MCF 10A (cell line): ENCODE measurements around the gene ZNF584. TPM values are rescaled to one million over a fixed set of nuclear protein-coding genes. Genes with fewer than 3 reads are reported as not detected.
"Not testable (repeated sequence)": the region's sequence is repeated elsewhere in the genome, so short reads cannot be mapped to it uniquely, and the experiment has no call there.

Experiments used
- BruUV-seq: library from RNA; stranded (reverse); fragments of 400-500 nt; replicated peaks from 2 replicates; lab custom pipeline; 2021; lab: Mats Ljungman, UMichigan
- CTCF ChIA-PET: fragments of 300-600 bp; sonication (Branson Sonifier 250); formaldehyde crosslinking; extraction: SDS; loops from one replicate; lab custom pipeline; 2021; ENCODE audit warnings: antibody characterized with exemption, inconsistent platforms; lab: Yijun Ruan, JAX
- POLR2A ChIA-PET: fragments of 300-600, 350-650 bp; sonication (Branson Sonifier 250); formaldehyde crosslinking; extraction: SDS; loops from one replicate; lab custom pipeline; 2020; ENCODE audit warnings: antibody characterized with exemption, inconsistent platforms; lab: Yijun Ruan, JAX
- DNase-seq: peaks from one replicate; pipeline ENCODE4 v3.0.0-alpha.2; 2018; ENCODE audit not compliant: unreplicated experiment
- H3K27ac Mint-ChIP-seq: one replicate; pipeline ENCODE4 v1.8.0; 2022; ENCODE audit warnings: mild to moderate bottlenecking, low read depth, mixed read lengths; ENCODE audit not compliant: unreplicated experiment
- H3K27me3 Mint-ChIP-seq: one replicate; pipeline ENCODE4 v1.8.0; 2022; ENCODE audit warnings: mixed read lengths; ENCODE audit not compliant: insufficient read depth, unreplicated experiment
- H3K36me3 Mint-ChIP-seq: one replicate; pipeline ENCODE4 v1.8.0; 2022; ENCODE audit warnings: mild to moderate bottlenecking, moderate library complexity, mixed read lengths; ENCODE audit not compliant: insufficient read depth, unreplicated experiment
- H3K4me1 Mint-ChIP-seq: one replicate; pipeline ENCODE4 v1.8.0; 2022; ENCODE audit warnings: mixed read lengths; ENCODE audit not compliant: insufficient read depth, unreplicated experiment
- H3K4me3 Mint-ChIP-seq: one replicate; pipeline ENCODE4 v1.8.0; 2022; ENCODE audit warnings: mild to moderate bottlenecking, moderate library complexity, mixed read lengths; ENCODE audit not compliant: unreplicated experiment
- H3K9me3 Mint-ChIP-seq: one replicate; pipeline ENCODE4 v1.8.0; 2022; ENCODE audit warnings: mixed read lengths; ENCODE audit not compliant: unreplicated experiment
- intact Hi-C: fragments of 100-400 bp; cut with micrococcal nuclease; formaldehyde crosslinking; loops from 2 replicates; pipeline ENCODE4 v1.14.1; 2022
- total RNA-seq: library from RNA; stranded (reverse); gene quantifications from 2 replicates; pipeline ENCODE4 v1.2.3, GENCODE V29; 2022
- TF ChIP-seq, protein P1 (sequence below): fragments of 200-600 bp; IDR thresholded peaks from one replicate; pipeline ENCODE4 v1.8.0; 2022; ENCODE audit warnings: antibody characterized with exemption, mild to moderate bottlenecking; ENCODE audit not compliant: unreplicated experiment

ZNF584 gene
- total RNA-seq, 1 experiment from 2014 or later: 18.1 TPM

DNA sequence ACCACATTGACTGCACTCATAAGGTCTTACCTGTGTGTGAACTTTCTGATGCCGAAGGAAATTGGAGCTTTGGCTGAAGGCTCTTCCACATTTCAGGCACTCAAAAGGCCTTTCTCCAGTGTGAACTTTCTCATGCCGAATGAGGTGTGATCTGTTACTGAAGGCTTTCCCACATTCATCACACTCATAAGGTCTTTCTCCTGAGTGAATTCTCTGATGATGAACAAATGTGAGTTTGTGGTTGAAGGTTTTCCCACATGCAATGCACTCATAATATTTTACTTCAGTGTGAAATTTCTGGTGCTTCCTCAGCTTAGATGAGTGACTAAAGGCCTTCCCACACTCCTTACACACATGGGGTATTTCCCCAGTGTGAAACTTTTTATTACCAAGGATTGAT lies 25.8 kb downstream of the ZNF584 start:
- Mint-ChIP-seq H3K4me3 (no peak overlapping the region), H3K9me3 (peaks cover 18% of the 10 kb centered on the region), H3K36me3 (peaks cover 7% of the 10 kb centered on the region), H3K4me1 (no peaks in the 10 kb centered on the region), H3K27ac (no peak overlapping the region), H3K27me3 (no peaks in the 10 kb centered on the region)
- ChIA-PET CTCF (interaction anchor here (1.2 kb wide), 1 partner anchor 15 kb away, joined by 3 read pairs; no protein-coding TSS in a partner anchor), POLR2A (interaction anchor here (0.7 to 1.2 kb wide), 2 partner anchors 16 to 26 kb away, joined by 3 read pairs; partner anchors contain the start of gene ZNF584)
- intact Hi-C loops: no loop called here
- TF ChIP-seq, protein P1, sequence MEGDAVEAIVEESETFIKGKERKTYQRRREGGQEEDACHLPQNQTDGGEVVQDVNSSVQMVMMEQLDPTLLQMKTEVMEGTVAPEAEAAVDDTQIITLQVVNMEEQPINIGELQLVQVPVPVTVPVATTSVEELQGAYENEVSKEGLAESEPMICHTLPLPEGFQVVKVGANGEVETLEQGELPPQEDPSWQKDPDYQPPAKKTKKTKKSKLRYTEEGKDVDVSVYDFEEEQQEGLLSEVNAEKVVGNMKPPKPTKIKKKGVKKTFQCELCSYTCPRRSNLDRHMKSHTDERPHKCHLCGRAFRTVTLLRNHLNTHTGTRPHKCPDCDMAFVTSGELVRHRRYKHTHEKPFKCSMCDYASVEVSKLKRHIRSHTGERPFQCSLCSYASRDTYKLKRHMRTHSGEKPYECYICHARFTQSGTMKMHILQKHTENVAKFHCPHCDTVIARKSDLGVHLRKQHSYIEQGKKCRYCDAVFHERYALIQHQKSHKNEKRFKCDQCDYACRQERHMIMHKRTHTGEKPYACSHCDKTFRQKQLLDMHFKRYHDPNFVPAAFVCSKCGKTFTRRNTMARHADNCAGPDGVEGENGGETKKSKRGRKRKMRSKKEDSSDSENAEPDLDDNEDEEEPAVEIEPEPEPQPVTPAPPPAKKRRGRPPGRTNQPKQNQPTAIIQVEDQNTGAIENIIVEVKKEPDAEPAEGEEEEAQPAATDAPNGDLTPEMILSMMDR: no peak
- no TSS peak for BruUV-seq
- DNase-seq: no peak

DNA sequence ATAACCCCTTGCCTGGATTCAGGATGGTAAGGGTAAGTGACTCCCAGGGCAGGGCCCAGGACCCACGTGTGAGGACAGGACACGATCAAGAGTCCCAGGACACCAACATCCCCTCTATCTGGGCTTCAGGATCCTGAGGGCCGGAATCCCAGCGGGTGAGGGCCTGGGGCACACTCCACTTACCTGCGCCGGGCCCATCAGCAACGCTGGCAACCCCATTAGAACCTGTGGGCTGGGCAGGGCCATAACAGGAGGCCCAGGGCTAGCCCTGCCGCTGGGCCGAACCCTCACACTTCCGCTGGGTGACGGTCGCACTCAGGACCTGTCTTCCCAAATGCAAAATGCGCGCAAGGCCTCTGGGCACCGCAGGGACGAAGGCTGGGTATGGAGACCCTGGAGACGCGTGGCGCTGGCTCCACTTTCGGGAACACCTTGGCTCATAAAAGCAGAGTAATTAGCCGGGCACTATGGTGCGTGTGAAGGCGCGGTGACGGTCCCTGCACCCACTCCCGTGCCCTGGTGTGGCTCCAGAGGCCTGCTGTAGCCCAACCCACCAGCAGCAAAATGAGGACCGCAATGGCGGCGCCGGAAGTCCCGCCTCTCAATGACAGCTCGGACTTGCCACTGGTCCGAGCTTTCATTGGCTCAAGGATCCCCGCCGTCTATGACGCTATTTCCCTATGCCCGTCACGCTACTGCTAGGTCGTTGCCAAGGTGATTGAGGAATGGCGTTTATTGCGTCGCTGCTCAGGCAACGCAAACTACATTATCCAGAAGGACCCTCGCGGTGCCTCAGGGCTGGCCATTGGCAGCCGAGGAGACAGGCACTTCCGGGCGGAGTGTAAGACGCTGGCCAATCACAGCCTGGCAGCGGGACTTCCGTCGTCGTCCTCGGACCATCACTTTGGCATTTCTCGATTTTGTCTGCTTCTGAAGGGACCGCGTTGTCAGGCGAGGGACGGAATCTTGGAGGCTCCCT lies 31.4 kb downstream of the ZNF584 start, which contains the start of gene ZNF132:
Gene ZNF132 (minus strand): TSS at position 578 of the 979 bp plus-strand sequence. CDS start 332 bp downstream, at position 246.
- ChIA-PET CTCF (interaction anchor here (0.6 to 1.0 kb wide), 2 partner anchors 21 to 1335 kb away, joined by 3 to 4 read pairs; no protein-coding TSS in a partner anchor), POLR2A (no interaction called here)
- Mint-ChIP-seq H3K4me1 (no peaks in the 10 kb centered on the region), H3K4me3 (no peak within 1 kb of the TSS), H3K27me3 (no peaks in the 10 kb centered on the region), H3K36me3 (no peaks in the 10 kb centered on the region), H3K27ac (no peak within 1 kb of the TSS), H3K9me3 (peaks cover 17% of the 10 kb centered on the region)
- TF ChIP-seq, protein P1: no peak
- intact Hi-C loops: no loop called here
- BruUV-seq: no TSS peak
- DNase-seq: no peak

DNA sequence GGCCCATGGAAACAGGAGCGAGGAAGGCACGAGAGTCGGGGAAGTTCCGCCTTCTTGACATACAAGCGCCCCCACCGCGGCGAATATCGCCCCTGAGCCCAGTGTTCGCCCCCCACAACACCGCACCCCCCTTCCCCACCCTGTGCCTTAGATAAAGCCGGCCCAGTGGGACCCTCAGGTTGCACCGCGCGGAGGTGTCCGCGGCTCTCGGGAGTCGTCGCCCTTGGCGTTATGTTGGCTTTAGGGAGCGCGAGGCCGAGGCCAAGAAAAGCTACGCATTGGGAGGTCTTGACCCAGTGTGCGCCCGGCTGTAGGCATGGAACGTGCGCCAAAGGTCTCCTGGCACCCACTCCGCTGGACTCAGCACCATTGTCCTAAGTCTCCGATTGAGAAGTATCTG lies 32.1 kb downstream of the ZNF584 start:
- Mint-ChIP-seq H3K27me3 (no peaks in the 10 kb centered on the region), H3K4me1 (no peaks in the 10 kb centered on the region), H3K4me3 (no peak overlapping the region), H3K27ac (no peak overlapping the region), H3K36me3 (no peaks in the 10 kb centered on the region), H3K9me3 (peaks cover 17% of the 10 kb centered on the region)
- BruUV-seq: no TSS peak
- DNase-seq: no peak
- ChIA-PET POLR2A (no interaction called here), CTCF (no interaction called here)
- intact Hi-C loops: no loop called here
- TF ChIP-seq, protein P1: no peak

DNA sequence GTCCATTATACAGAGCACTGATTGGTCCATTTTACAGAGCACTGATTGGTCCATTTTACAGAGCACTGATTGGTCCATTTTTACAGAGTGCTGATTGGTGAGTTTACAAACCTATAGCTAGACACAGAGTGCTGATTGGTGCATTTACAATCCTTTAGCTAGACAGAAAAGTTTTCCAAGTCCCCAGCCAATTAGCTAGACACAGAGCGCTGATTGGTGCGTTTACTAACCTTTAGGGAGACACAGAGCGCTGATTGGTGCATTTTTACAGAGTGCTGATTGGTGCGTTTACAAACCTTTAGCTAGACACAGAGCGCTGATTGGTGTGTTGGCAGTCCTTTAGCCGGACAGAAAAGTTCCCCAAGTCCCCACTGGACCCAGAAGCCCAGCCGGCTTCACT lies 34.5 kb downstream of the ZNF584 start:
- BruUV-seq, H3K4me1 Mint-ChIP-seq, H3K27me3 Mint-ChIP-seq, H3K4me3 Mint-ChIP-seq, intact Hi-C loops, DNase-seq, CTCF ChIA-PET, H3K27ac Mint-ChIP-seq, H3K36me3 Mint-ChIP-seq: not testable (repeated sequence)
- H3K9me3 Mint-ChIP-seq: peaks cover 16% of the 10 kb centered on the region
- POLR2A ChIA-PET: interaction anchor here (0.6 kb wide), 2 partner anchors 24 to 1203 kb away, joined by 3 read pairs; partner anchors contain the start of gene ZNF805

DNA sequence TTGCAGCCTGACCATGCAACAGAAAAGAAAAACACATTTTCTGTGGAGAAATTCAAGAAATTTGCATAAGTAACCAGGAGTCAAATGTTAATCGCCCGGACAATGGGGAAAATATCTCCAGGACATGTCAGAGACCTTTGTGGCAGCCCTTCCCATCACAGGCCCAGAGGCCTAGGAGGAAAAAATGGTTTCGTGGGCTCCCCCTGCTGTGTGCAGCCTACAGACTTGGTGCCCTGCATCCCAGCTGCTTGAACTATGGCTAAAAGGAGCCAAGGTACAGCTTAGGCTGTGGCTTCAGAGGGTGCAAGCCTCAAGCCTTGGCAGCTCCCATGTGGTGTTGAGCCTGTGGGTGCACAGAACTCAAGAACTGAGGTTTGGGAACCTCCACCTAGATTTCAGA lies 40.4 kb downstream of the ZNF584 start:
- CTCF ChIA-PET, BruUV-seq, intact Hi-C loops, H3K4me3 Mint-ChIP-seq, H3K27me3 Mint-ChIP-seq, H3K36me3 Mint-ChIP-seq, H3K9me3 Mint-ChIP-seq, H3K27ac Mint-ChIP-seq, DNase-seq: not testable (repeated sequence)
- POLR2A ChIA-PET: interaction anchor here (0.6 kb wide), 1 partner anchor 1058 kb away, joined by 3 read pairs; no protein-coding TSS in a partner anchor
- peaks cover 20% of the 10 kb centered on the region for H3K4me1 Mint-ChIP-seq

DNA sequence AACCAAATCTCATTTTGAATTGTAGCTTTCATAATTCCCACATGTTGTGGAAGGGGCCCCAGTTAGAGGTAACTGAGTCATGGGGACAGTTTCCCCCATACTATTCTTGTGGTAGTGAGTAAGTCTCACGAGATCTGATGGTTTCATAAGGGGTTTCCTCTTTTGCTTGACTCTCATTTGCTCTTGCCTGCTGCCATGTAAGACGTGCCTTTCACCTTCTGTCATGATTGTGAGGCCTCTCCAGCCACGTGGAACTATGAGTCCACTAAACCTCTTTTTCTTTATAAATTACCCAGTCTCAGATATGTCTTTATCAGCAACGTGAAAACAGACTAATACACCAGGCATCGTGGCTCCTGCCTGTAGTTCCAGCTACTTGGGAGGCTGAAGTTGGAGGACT lies 41.5 kb downstream of the ZNF584 start:
- ChIA-PET CTCF (interaction anchor here (1.0 to 1.1 kb wide), 2 partner anchors 11 to 17 kb away, joined by 3 to 5 read pairs; no protein-coding TSS in a partner anchor), POLR2A (interaction anchor here (0.6 to 3.0 kb wide), 4 partner anchors 22 to 87 kb away, joined by 4 to 24 read pairs (median 8); partner anchors contain the start of genes ZNF446, ZNF497 and ZNF584)
- not testable (repeated sequence) for H3K27ac Mint-ChIP-seq, H3K36me3 Mint-ChIP-seq, BruUV-seq, DNase-seq, H3K27me3 Mint-ChIP-seq, H3K9me3 Mint-ChIP-seq, H3K4me3 Mint-ChIP-seq
- intact Hi-C loops: loop anchor here (5.0 kb wide), 1 partner anchor 43 kb away; the partner anchor contains the start of gene ZNF584
- peaks cover 20% of the 10 kb centered on the region for H3K4me1 Mint-ChIP-seq
